Adrenal gland (tissue), 12 donors: ENCODE results near the gene POC1A. TPM values are rescaled to one million over a fixed set of nuclear protein-coding genes. Genes with fewer than 3 reads are reported as not detected.

Experiments
- DNase-seq, 7 donors: peaks; one replicate each; pipeline ENCODE4 v3.0.0-alpha.2; 2019 to 2020
- H3K27ac ChIP-seq, 5 donors: fragments of 200-600 bp; sonication (generic) in 4 of 5; 1 replicate in 3 of 5; 2 replicates in 2 of 5; pipeline versions ENCODE4 v1.5.1 to v1.8.0; 2016 to 2020; ENCODE audit warnings: mild to moderate bottlenecking in 1 of 5
- H3K27me3 ChIP-seq: fragments of 200-600 bp; 2 replicates; pipeline ENCODE4 v1.8.0; 2021
- H3K36me3 ChIP-seq, 2 donors: fragments of 200-600 bp; replicated peaks in 1 of 2; 1 replicate in 1 of 2; 2 replicates in 1 of 2; pipeline versions ENCODE4 v1.5.1 to v1.8.0; 2018 to 2022
- H3K4me1 ChIP-seq, 2 donors: fragments of 200-600 bp; replicated peaks in 1 of 2; 1 replicate in 1 of 2; 2 replicates in 1 of 2; pipeline versions ENCODE4 v1.5.1 to v1.8.0; 2018 to 2021
- H3K4me3 ChIP-seq, 4 donors: fragments of 200-600 bp; sonication (generic) in 3 of 4; one replicate each; pipeline ENCODE4 v1.5.1; 2016 to 2018
- H3K9me3 ChIP-seq, 3 donors: fragments of 200-600 bp; sonication (generic) in 1 of 3; replicated peaks in 1 of 3; 1 replicate in 2 of 3; 2 replicates in 1 of 3; pipeline versions ENCODE4 v1.5.1 to v1.8.0; 2016 to 2021
- POLR2A ChIP-seq, 2 donors: fragments of 450-650 bp; IDR thresholded peaks; one replicate each; pipeline ENCODE4 v1.6.1; 2017; ENCODE audit warnings: antibody characterized with exemption in 2 of 2, mild to moderate bottlenecking in 2 of 2, moderate library complexity in 1 of 2
- WGBS, 4 donors: extraction: QIAGEN DNeasy Blood & Tissue Kit in 2 of 4; methylation state at CpG; one replicate each; pipeline versions ENCODE4 v1.1.5 to v1.1.7; 2013 to 2017; 5-methylcytosine and 5-hydroxymethylcytosine counted together
- intact Hi-C, 2 donors: fragments of 100-400 bp; cut with DNase I; formaldehyde crosslinking; loops; one replicate each; pipeline versions ENCODE4 v1.14.1 to v1.15.0; 2022 to 2023
- polyA plus RNA-seq, 3 donors: library from polyadenylated mRNA; stranded (reverse); fragments of 200-250 nt in 2 of 3; fragments of 350-450 nt in 1 of 3; fragmentation: Illumina TruSeq in 1 of 3; extraction: RNeasy Lipid Tissue Mini Kit (QIAGEN cat#74804) in 1 of 3; gene quantifications; one replicate each; pipeline ENCODE4 v1.2.3, GENCODE V29; 2013 to 2014
- total RNA-seq, 9 donors: library from RNA; depleted of rRNA in 4 of 9; stranded (reverse); fragments of >200 nt in 4 of 9; fragments of 120-200 nt in 1 of 9; fragmentation: NEBNext Ultra II Directional in 1 of 9; extraction: Animal tissue kit (Norgen Biotek cat#: 25700) in 1 of 9; gene quantifications; one replicate each; pipeline versions ENCODE4 v1.1.0 to v1.2.4, GENCODE V29; 2013 to 2023
- TF ChIP-seq, protein P1 (sequence below), 6 experiments: fragments of 450-650 bp in 4 of 6; fragments of 200-600 bp in 2 of 6; sonication (generic) in 1 of 6; IDR thresholded peaks; 1 replicate in 5 of 6; 2 replicates in 1 of 6; pipeline versions ENCODE4 v1.5.1 to v1.8.0; 2016 to 2021; ENCODE audit warnings: antibody characterized with exemption in 6 of 6, mild to moderate bottlenecking in 2 of 6, moderate library complexity in 1 of 6
- donor health status: healthy with polysubstance abuse.
- donor health status: Bipolar disorder and iron deficiency.
- donor health status: DM: yes; HTN: yes; CAD: no.
- donor health status: DM: no; HTN: no; CAD: no.
- donor health status: DM: no; HTN: no; CAD: no.
- donor health status: DM: yes; HTN: yes; CAD: no.

The POC1A gene
- total and polyA plus RNA-seq, 12 donors: 2.0 to 8.4 (median 5.5) TPM

DNA sequence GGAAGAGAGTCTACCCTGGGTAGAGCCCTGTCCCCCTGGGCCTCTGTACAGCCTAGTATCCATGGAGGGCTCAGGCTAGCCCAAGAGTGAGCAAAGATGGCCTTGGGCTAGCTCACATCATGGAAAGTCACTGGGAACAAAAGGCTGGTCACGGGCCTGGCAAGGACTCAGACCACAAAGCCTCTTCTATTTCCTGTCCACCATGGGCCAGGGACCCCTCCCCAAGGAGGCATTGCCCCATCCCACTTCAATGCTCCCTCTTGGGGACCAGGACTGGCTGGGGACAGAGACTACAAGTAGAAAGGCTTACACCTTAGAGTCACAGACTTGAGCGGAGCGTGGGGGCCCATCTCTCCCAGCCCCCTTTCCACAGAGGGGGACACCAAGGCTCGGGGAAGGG, 114.8 kb downstream of the POC1A start:
- TF ChIP-seq, protein P1, sequence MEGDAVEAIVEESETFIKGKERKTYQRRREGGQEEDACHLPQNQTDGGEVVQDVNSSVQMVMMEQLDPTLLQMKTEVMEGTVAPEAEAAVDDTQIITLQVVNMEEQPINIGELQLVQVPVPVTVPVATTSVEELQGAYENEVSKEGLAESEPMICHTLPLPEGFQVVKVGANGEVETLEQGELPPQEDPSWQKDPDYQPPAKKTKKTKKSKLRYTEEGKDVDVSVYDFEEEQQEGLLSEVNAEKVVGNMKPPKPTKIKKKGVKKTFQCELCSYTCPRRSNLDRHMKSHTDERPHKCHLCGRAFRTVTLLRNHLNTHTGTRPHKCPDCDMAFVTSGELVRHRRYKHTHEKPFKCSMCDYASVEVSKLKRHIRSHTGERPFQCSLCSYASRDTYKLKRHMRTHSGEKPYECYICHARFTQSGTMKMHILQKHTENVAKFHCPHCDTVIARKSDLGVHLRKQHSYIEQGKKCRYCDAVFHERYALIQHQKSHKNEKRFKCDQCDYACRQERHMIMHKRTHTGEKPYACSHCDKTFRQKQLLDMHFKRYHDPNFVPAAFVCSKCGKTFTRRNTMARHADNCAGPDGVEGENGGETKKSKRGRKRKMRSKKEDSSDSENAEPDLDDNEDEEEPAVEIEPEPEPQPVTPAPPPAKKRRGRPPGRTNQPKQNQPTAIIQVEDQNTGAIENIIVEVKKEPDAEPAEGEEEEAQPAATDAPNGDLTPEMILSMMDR (IDR thresholded peaks at IDR 0.05): no peak
- TF ChIP-seq POLR2A (IDR thresholded peaks at IDR 0.05): no peak
- no peak for DNase-seq
- intact Hi-C loops: no loop called here
- peak overlapping the region in 2 of 5 donors; percentile 32 to 45 for H3K27ac ChIP-seq
- no peaks in the 10 kb centered on the region for H3K4me1 ChIP-seq
- H3K9me3 ChIP-seq: no peaks in the 10 kb centered on the region
- no peaks in the 10 kb centered on the region for H3K27me3 ChIP-seq
- no peaks in the 10 kb centered on the region for H3K36me3 ChIP-seq
- WGBS, 4 donors: 86 to 93% (median 89%) methylated on average over 3 to 4 of the region's 4 CpGs
- H3K4me3 ChIP-seq: no peak overlapping the region

DNA sequence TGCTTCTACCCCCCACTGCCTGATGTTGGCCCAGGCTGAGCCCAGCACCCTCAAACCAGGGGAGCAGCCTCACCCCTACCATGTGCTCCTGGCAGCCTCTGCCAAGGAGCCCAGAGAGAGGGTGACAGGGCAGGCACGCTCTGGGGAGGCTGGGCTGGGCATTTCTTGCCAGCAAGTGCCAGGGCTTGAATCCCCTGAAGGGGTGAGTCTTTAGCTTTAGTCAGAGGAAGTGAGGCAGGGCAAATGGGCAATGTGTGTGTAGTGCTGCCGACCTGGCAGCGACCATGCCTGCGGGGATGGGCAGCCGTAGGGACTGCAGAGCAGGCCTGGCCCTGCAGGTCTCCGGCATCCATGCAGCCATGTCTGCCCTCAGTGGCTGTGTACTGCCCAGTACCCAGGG, 116.0 kb downstream of the POC1A start:
- Histone ChIP-seq H3K4me1 (no peaks in the 10 kb centered on the region), H3K27me3 (no peaks in the 10 kb centered on the region), H3K9me3 (no peaks in the 10 kb centered on the region), H3K4me3 (no peak overlapping the region), H3K36me3 (no peaks in the 10 kb centered on the region), H3K27ac (no peak overlapping the region)
- 90 to 95% (median 92%) methylated on average over 2 to 6 of the region's 6 CpGs for WGBS, 4 donors
- TF ChIP-seq, protein P1 (IDR thresholded peaks at IDR 0.05): no peak
- no peak for TF ChIP-seq POLR2A (IDR thresholded peaks at IDR 0.05)
- intact Hi-C loops: no loop called here
- no peak for DNase-seq

DNA sequence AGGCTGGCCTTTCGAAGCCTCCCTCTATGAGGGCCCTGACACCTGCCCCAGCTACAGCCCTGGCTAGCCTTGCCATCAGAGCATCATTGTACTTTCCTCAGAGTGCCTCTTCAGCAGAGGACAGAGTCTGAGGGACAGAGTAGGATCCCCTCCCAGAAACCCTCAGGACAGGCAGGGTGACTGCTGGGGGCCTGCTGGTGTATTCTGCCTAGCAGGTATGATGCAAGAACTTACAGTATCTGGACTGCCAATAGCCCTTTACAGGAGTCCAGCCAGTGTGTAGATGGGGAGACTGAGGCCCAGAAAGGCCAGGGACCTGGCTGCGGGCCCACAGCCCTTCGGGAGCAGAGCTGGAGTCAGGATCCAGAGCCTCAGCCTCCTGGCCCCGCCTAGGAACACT, 116.9 kb downstream of the POC1A start:
- Histone ChIP-seq H3K4me3 (no peak overlapping the region), H3K36me3 (no peaks in the 10 kb centered on the region), H3K27me3 (no peaks in the 10 kb centered on the region), H3K27ac (no peak overlapping the region), H3K4me1 (no peaks in the 10 kb centered on the region), H3K9me3 (no peaks in the 10 kb centered on the region)
- TF ChIP-seq, protein P1 (IDR thresholded peaks at IDR 0.05): no peak
- TF ChIP-seq POLR2A (IDR thresholded peaks at IDR 0.05): no peak
- DNase-seq: no peak
- intact Hi-C loops: no loop called here
- WGBS, 4 donors: 83 to 94% (median 88%) methylated on average over 1 to 4 of the region's 4 CpGs

DNA sequence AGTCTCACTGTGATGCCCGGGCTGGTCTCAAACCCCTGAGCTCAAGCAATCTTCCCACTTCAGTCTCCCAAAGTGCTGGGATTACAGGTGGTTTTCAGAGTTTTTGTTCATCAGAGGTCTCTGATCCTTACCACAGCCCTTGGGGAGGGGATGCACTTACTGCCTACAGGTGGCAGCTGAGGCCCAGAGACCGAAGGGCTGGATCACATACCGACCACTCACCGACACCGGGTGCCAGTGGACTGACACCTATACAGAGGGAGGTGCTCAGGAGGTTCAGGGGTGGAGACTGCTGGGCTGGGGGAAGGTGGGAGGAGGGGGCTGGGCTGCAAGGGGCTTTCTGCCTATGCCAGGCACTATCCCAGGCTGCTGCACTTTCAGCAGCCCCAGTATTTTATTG, 117.4 kb downstream of the POC1A start:
- DNase-seq: no peak
- no peaks in the 10 kb centered on the region for H3K9me3 ChIP-seq
- 64 to 76% (median 73%) methylated on average over 2 to 5 of the region's 5 CpGs for WGBS, 4 donors
- no peaks in the 10 kb centered on the region for H3K36me3 ChIP-seq
- intact Hi-C loops: no loop called here
- H3K4me1 ChIP-seq: no peaks in the 10 kb centered on the region
- no peak for TF ChIP-seq POLR2A (IDR thresholded peaks at IDR 0.05)
- TF ChIP-seq, protein P1 (IDR thresholded peaks at IDR 0.05): no peak
- H3K27me3 ChIP-seq: no peaks in the 10 kb centered on the region
- H3K27ac ChIP-seq: no peak overlapping the region
- H3K4me3 ChIP-seq: no peak overlapping the region
